MCF 10A (cell line): ENCODE measurements around the gene CADPS. TPM values are rescaled to one million over a fixed set of nuclear protein-coding genes. Genes with fewer than 3 reads are reported as not detected.

Experiments used
- BruUV-seq: library from RNA; stranded (reverse); fragments of 400-500 nt; replicated peaks from 2 replicates; lab custom pipeline; 2021; lab: Mats Ljungman, UMichigan
- CTCF ChIA-PET: fragments of 300-600 bp; sonication (Branson Sonifier 250); formaldehyde crosslinking; extraction: SDS; loops from one replicate; lab custom pipeline; 2021; ENCODE audit warnings: antibody characterized with exemption, inconsistent platforms; lab: Yijun Ruan, JAX
- POLR2A ChIA-PET: fragments of 300-600, 350-650 bp; sonication (Branson Sonifier 250); formaldehyde crosslinking; extraction: SDS; loops from one replicate; lab custom pipeline; 2020; ENCODE audit warnings: antibody characterized with exemption, inconsistent platforms; lab: Yijun Ruan, JAX
- DNase-seq: peaks from one replicate; pipeline ENCODE4 v3.0.0-alpha.2; 2018; ENCODE audit not compliant: unreplicated experiment
- H3K27ac Mint-ChIP-seq: one replicate; pipeline ENCODE4 v1.8.0; 2022; ENCODE audit warnings: mild to moderate bottlenecking, low read depth, mixed read lengths; ENCODE audit not compliant: unreplicated experiment
- H3K27me3 Mint-ChIP-seq: one replicate; pipeline ENCODE4 v1.8.0; 2022; ENCODE audit warnings: mixed read lengths; ENCODE audit not compliant: insufficient read depth, unreplicated experiment
- H3K36me3 Mint-ChIP-seq: one replicate; pipeline ENCODE4 v1.8.0; 2022; ENCODE audit warnings: mild to moderate bottlenecking, moderate library complexity, mixed read lengths; ENCODE audit not compliant: insufficient read depth, unreplicated experiment
- H3K4me1 Mint-ChIP-seq: one replicate; pipeline ENCODE4 v1.8.0; 2022; ENCODE audit warnings: mixed read lengths; ENCODE audit not compliant: insufficient read depth, unreplicated experiment
- H3K4me3 Mint-ChIP-seq: one replicate; pipeline ENCODE4 v1.8.0; 2022; ENCODE audit warnings: mild to moderate bottlenecking, moderate library complexity, mixed read lengths; ENCODE audit not compliant: unreplicated experiment
- H3K9me3 Mint-ChIP-seq: one replicate; pipeline ENCODE4 v1.8.0; 2022; ENCODE audit warnings: mixed read lengths; ENCODE audit not compliant: unreplicated experiment
- intact Hi-C: fragments of 100-400 bp; cut with micrococcal nuclease; formaldehyde crosslinking; loops from 2 replicates; pipeline ENCODE4 v1.14.1; 2022
- total RNA-seq: library from RNA; stranded (reverse); gene quantifications from 2 replicates; pipeline ENCODE4 v1.2.3, GENCODE V29; 2022
- TF ChIP-seq, protein P1 (sequence below): fragments of 200-600 bp; IDR thresholded peaks from one replicate; pipeline ENCODE4 v1.8.0; 2022; ENCODE audit warnings: antibody characterized with exemption, mild to moderate bottlenecking; ENCODE audit not compliant: unreplicated experiment

CADPS gene
- total RNA-seq, 1 experiment from 2014 or later, result not detected

- DNase-seq, result peak; percentile 67
- POLR2A ChIA-PET, result no interaction called here
- Mint-ChIP-seq H3K27me3 (no peaks in the 10 kb centered on the region), H3K36me3 (no peaks in the 10 kb centered on the region), H3K9me3 (no peaks in the 10 kb centered on the region), H3K27ac (no peak overlapping the region), H3K4me3 (no peak overlapping the region), H3K4me1 (peaks cover 17% of the 10 kb centered on the region)
- intact Hi-C loops, result no loop called here
- TF ChIP-seq, protein P1, sequence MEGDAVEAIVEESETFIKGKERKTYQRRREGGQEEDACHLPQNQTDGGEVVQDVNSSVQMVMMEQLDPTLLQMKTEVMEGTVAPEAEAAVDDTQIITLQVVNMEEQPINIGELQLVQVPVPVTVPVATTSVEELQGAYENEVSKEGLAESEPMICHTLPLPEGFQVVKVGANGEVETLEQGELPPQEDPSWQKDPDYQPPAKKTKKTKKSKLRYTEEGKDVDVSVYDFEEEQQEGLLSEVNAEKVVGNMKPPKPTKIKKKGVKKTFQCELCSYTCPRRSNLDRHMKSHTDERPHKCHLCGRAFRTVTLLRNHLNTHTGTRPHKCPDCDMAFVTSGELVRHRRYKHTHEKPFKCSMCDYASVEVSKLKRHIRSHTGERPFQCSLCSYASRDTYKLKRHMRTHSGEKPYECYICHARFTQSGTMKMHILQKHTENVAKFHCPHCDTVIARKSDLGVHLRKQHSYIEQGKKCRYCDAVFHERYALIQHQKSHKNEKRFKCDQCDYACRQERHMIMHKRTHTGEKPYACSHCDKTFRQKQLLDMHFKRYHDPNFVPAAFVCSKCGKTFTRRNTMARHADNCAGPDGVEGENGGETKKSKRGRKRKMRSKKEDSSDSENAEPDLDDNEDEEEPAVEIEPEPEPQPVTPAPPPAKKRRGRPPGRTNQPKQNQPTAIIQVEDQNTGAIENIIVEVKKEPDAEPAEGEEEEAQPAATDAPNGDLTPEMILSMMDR, result no peak
- CTCF ChIA-PET, result interaction anchor here (1.2 to 7.4 kb wide), 4 partner anchors 22 to 360 kb away, joined by 3 to 92 read pairs (median 7); no protein-coding TSS in a partner anchor
- BruUV-seq, result no TSS peak
These were observed 313.2 kb downstream of the CADPS start for GRCh38 chr3:62562017-62562416.

DNA sequence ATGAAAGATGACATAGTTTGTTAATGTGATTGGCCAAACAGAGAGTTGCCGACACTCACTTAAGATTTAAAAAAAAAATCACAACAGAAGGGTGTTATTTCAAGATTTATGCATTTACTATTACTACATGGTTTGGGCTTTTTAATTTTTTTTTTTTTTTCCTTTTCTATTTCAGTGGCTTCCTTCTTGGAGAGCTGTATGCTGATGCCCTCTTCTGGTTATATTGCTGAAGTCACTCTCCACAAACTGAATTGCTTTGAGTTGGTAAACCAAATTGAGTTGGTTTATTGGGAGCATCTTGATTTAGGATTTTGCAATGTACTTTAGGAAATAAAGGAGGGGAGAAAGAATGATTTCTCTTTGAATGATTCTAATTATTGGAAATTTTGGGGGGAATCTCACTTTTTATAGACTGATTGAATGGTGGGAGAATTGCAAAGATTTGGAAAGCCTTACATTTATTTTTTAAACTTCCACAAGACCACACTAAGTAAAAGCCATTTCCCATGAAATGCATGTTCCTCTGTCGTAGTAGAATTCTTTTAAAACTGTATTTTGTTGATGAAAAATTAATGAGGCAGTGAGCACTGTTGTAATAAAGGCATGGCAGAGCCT is 315.3 kb downstream of the CADPS start:
- DNase-seq, result peak; percentile 27
- POLR2A ChIA-PET, result no interaction called here

DNA sequence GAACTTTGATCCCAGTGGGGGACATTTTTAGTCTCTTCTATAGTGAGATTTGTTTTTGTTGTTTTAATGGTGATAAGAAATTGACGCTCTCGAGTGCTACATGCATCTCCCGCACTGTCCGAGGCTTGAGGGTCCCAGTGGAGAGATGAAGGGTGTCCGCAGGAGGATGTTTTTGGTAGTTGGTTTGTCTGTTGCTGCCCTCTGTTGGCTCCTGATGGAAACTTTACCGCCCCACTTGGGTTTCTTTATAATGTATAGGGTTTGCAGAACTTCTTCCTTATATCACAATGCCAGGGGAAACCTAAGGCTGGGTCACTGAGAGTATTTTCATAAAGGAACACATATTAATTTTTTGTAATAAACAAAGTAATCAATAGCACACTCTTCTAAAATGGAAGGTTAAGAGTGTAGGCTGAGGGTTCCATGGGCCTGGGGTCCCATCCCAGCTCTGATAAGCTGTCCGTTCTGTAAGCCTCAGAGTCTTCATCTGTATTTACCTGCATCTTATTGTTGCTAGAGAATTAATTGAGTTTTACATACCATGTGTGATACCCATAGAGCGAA is 316.6 kb downstream of the CADPS start:
- Mint-ChIP-seq H3K9me3 (no peaks in the 10 kb centered on the region), H3K4me1 (peaks cover 13% of the 10 kb centered on the region), H3K27ac (no peak overlapping the region), H3K36me3 (no peaks in the 10 kb centered on the region), H3K4me3 (no peak overlapping the region), H3K27me3 (no peaks in the 10 kb centered on the region)
- intact Hi-C loops, result loop anchor here (1.0 to 2.0 kb wide), 2 partner anchors 64 to 226 kb away; no protein-coding TSS in a partner anchor
- POLR2A ChIA-PET, result no interaction called here
- DNase-seq, result peak; percentile 48
- no TSS peak for BruUV-seq
- TF ChIP-seq, protein P1, result peak; percentile 45
- CTCF ChIA-PET, result interaction anchor here (0.5 to 7.4 kb wide), 20 partner anchors 10 to 1334 kb away, joined by 3 to 118 read pairs (median 4); no protein-coding TSS in a partner anchor

More for the DNA sequence above, 315.3 kb downstream of the CADPS start:
- CTCF ChIA-PET, result interaction anchor here (0.6 to 7.4 kb wide), 24 partner anchors 14 to 685 kb away, joined by 3 to 118 read pairs (median 3); no protein-coding TSS in a partner anchor
- H3K27ac Mint-ChIP-seq, result no peak overlapping the region
- TF ChIP-seq, protein P1, result peak; percentile 44
- H3K27me3 Mint-ChIP-seq, result no peaks in the 10 kb centered on the region
- no peak overlapping the region for H3K4me3 Mint-ChIP-seq
- intact Hi-C loops, result loop anchor here (2.0 kb wide), 1 partner anchor 63 kb away; no protein-coding TSS in a partner anchor
- H3K4me1 Mint-ChIP-seq, result peaks cover 13% of the 10 kb centered on the region
- no TSS peak for BruUV-seq
- H3K9me3 Mint-ChIP-seq, result no peaks in the 10 kb centered on the region
- no peaks in the 10 kb centered on the region for H3K36me3 Mint-ChIP-seq

DNA sequence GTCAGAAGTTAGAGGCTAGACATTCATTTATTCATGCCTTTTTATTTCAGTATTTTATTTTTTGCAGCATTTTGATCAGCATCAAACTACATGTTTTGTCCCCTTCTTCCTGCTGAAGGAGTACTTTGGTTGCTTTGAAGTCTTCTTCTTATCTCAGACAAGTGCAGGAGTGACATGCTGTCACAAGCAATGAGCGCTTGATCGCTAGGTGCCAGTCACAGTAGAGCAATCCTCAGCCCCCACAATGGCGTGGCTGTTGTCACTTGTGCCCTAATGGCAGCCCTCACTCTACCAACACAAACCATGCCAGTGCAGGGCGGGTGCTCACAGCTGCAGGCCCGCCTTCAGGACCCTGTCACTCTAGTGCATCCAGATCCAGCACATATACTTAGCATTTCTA is 317.2 kb downstream of the CADPS start:
- POLR2A ChIA-PET, result interaction anchor here (0.8 kb wide), 1 partner anchor 227 kb away, joined by 3 read pairs; no protein-coding TSS in a partner anchor
- no peak overlapping the region for H3K27ac Mint-ChIP-seq
- TF ChIP-seq, protein P1, result no peak
- CTCF ChIA-PET, result interaction anchor here (0.5 to 7.4 kb wide), 14 partner anchors 9 to 1335 kb away, joined by 3 to 118 read pairs (median 4); no protein-coding TSS in a partner anchor
- no peaks in the 10 kb centered on the region for H3K36me3 Mint-ChIP-seq
- no peak overlapping the region for H3K4me3 Mint-ChIP-seq
- no TSS peak for BruUV-seq
- no peaks in the 10 kb centered on the region for H3K9me3 Mint-ChIP-seq
- H3K27me3 Mint-ChIP-seq, result no peaks in the 10 kb centered on the region
- intact Hi-C loops, result loop anchor here (1.0 to 2.0 kb wide), 2 partner anchors 65 to 226 kb away; no protein-coding TSS in a partner anchor
- no peak for DNase-seq
- H3K4me1 Mint-ChIP-seq, result peaks cover 13% of the 10 kb centered on the region
